ENCODE measurements around the gene PRPF40B.

DNA sequence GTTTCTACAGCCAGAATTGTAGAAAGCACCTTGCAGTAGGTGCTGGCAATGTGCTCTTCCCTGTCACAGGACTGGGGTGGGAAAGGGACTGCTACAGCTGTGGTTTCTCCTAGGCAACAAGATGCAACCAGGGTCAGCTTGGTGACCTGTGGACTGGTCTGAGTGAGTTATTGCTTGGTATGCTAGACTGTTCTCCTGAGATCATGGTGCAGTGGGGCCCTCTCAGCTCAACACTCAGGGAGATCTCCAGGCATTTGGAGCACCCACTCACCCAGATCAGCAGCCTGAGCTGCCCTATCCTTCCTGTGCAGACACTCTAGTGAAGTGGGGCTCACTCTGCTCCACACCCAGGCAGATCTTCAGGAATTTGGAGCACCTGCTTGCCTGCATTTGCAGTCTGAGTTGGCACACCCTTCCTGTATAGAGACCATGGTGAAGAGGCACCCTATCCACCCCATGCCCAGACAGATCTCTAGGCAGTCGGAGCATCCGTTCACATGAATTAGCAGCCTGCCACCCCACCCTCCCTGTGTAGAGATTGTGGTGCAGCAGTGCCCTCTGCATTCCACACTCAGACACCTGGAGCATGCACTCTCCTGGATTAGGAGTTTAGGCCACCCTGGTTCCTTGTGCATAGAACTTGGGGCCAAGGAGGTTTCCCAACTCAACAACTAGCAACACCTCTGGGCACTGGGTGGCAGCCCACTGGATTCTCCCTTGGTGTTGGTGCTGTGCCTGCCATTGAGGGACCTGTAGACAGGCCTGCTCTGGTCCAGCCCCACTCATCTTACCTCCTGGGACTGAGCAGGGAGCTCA, 14.1 kb upstream of the PRPF40B start:
- no peak for TF ChIP-seq POLR2A (IDR thresholded peaks at IDR 0.05; ENCODE audit: low read length)
- TF ChIP-seq USF2 (IDR thresholded peaks at IDR 0.05) = no peak
- TF ChIP-seq REST (IDR thresholded peaks at IDR 0.05) = no peak
- TF ChIP-seq, protein P1, sequence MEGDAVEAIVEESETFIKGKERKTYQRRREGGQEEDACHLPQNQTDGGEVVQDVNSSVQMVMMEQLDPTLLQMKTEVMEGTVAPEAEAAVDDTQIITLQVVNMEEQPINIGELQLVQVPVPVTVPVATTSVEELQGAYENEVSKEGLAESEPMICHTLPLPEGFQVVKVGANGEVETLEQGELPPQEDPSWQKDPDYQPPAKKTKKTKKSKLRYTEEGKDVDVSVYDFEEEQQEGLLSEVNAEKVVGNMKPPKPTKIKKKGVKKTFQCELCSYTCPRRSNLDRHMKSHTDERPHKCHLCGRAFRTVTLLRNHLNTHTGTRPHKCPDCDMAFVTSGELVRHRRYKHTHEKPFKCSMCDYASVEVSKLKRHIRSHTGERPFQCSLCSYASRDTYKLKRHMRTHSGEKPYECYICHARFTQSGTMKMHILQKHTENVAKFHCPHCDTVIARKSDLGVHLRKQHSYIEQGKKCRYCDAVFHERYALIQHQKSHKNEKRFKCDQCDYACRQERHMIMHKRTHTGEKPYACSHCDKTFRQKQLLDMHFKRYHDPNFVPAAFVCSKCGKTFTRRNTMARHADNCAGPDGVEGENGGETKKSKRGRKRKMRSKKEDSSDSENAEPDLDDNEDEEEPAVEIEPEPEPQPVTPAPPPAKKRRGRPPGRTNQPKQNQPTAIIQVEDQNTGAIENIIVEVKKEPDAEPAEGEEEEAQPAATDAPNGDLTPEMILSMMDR (IDR thresholded peaks at IDR 0.05) = no peak

All from A549 (cell line).